ENCODE results near the gene NHS.
"Not testable (repeated sequence)": the region's sequence is repeated elsewhere in the genome, so short reads cannot be mapped to it uniquely, and the experiment has no call there.

The NHS gene

DNA sequence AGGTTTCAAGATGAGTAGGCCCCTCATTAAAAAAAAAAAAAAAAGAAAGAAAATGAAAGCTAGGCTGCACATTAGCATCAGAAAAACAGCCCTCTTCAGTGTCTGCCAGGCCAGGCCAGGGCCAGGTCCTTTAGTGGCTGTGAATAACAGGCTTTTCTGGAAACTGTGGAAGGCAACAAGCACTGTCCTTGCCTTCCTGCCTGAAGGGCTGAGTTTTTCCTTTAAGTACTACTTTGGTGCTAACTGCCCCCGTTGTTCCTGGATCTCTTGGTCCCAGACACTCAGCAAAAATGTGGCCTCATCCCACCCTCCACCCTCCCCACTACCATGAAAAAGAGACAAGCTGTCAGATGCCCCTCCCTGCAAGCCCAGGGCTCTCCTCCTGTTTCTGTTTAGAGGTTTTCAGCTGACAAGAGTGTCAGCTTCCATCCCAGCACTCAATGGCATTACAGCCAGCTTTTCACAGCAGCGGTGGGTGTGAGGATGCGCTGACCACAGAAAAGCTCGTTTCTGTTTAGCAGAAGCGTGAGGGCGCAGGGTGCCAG lies 174.2 kb downstream of the NHS start:
- DNase-seq (ENCODE audit: low read depth) = no peak

DNA sequence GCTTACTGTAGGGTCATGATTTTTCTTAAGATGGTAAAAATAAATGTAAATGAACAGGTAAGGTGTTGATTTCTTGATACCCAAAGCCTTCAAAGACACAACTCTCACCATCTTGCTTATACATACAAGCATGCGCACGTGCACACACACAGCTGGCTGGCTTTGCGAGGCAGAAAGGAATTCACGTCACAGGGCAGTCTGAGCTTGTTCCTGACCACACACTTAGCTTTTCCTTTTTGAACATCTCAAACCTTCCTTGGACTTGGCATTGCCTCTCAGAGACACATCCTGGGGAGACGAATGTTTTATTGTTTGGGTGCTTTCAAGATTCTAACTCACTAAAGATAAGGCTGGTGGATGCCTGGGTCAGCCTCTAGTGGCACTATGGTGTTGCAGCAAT lies 175.0 kb downstream of the NHS start:
- DNase-seq (ENCODE audit: low read depth) = no peak

GRCh38 chrX:17552044-17552650 lies 177.1 kb downstream of the NHS start:
- no peak for DNase-seq (ENCODE audit: low read depth)

DNA sequence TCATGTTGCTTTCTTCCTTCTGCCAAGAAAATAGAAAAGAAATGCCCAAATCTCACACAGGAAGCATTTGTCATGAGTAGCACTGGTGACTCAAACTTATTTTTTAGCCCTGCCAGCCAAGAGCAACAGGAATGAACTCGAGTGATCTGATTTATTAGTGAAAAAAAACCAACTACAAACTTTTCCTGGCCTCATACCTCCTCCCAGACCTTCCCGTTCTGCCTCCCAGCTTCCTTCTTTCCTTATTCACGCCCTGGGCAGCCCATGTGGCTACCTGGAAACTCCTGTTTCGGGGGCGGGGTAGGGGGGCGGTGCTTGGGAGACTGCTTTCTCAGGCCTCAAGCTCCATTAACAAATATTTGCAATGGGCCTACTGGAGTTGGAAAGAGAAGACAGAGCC lies 178.5 kb downstream of the NHS start:
- DNase-seq (ENCODE audit: low read depth) = no peak

- DNase-seq (ENCODE audit: low read depth) = no peak
Observed at GRCh38 chrX:17553961-17554482, 179.0 kb downstream of the NHS start.

DNA sequence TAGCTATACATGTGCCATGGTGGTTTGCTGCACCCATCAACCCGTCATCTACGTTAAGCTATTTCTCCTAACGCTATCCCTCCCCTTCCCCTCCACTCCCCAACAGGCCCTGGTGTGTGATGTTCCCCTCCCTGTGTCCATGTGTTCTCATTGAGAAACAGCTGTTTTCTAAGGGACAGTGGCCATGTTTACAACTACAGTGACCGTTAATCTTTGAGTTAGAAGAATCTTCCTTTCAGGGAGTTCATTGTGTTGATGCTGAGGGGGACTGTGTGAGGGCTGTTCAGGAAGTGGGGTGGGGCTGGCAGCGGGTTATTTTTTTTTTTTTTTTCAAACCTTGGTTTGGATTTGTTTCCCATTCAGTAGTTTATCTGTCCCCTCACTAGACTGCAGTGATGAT lies 179.9 kb downstream of the NHS start:
- no peak for DNase-seq (ENCODE audit: low read depth)

- no peak for DNase-seq (ENCODE audit: low read depth)
Observed at GRCh38 chrX:17555846-17556245, 180.8 kb downstream of the NHS start.

DNA sequence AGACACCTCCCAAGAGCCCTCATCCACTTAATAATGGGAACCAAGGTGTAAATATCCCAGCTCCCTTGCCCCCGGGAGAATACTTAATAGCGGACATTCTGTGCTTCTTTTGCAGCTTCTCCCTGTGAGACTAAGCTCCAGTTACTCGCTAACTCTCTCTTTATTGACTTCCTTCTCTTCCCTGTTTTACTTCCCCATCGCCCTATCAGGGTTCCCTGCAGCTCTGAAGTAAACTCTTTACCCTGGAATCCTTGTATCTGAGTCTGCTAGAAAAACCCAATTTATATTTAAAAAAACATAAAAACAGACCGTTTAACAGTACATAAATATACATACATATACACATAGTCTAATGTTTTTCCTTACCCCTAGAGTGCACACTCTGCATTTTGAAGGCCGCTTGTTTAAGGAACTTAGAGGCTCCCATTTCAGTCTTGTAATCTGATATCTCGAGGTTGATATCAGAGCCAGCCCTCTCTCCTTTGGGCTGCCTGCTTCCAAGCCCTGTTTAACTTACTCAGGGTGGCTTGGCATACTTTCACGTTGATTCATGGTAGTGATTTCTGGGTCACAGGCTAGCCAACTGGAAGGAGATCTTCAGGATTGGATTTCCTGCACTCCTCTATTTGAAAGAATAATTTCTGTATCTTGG lies 184.9 kb downstream of the NHS start:
- no peak for DNase-seq (ENCODE audit: low read depth)

- no peak for DNase-seq (ENCODE audit: low read depth)
Observed at GRCh38 chrX:17560385-17560784, 185.4 kb downstream of the NHS start.

- DNase-seq (ENCODE audit: low read depth) = no peak
Observed at GRCh38 chrX:17563076-17563475, 188.1 kb downstream of the NHS start.

DNA sequence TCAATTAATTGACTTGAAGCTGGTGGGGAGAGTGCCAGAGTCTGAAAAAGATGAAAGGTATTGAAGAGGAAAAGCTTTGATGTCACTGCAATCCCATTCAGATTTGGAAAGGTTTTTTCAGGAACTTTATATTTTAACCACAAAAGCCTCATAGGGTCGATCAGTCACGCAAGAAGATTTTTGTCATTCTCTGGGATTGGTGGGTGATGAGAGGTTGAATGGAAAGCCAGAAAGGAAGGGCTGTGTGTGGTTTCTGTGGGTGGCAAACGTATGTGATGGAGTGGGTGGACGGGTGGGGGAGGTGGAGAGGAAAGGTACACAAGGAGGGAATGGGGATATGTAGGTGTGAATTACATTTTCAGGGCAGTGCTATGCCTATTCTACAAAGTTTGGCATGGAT lies 188.5 kb downstream of the NHS start:
- no peak for DNase-seq (ENCODE audit: low read depth)

GRCh38 chrX:17564689-17565409 lies 189.8 kb downstream of the NHS start:
- DNase-seq (ENCODE audit: low read depth) = no peak

- DNase-seq (ENCODE audit: low read depth) = no peak
Observed at GRCh38 chrX:17566740-17567139, 191.7 kb downstream of the NHS start.

DNA sequence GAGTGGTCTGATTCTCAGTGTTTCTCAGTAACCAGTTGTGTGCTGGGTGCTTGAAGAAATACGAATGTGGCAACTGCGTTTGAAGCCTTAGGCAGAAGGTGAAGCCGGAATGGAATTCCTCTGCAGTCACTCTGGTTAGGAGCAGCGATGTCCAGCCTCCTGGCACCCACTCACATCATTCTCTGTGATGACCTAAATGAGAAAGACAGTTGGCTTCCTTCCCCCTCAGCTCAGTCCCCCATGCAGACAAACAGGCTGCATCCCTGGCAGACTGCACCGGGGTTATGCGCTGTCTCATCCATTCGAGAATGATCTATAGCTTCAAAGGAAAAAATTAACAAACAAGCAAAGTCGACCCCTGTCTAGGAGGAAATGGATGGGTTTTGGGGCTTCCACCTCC lies 192.2 kb downstream of the NHS start:
- DNase-seq (ENCODE audit: low read depth) = no peak

- DNase-seq (ENCODE audit: low read depth) = no peak
Observed at GRCh38 chrX:17567821-17568220, 192.8 kb downstream of the NHS start.

DNA sequence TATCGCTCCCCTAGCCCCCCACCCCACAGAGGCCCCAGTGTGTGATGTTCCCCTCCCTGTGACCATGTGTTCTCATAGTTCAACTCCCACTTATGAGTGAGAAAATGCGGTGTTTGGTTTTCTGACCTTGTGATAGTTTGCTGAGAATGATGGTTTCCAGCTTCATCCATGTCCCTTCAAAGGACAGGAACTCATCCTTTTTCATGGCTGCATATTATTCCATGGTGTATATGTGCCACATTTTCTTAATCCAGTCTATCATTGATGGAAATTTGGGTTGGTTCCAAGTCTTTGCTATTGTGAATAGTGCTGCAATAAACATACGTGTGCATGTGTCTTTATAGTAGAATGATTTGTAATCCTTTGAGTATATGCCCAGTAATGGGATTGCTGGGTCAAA lies 193.8 kb downstream of the NHS start:
- DNase-seq (ENCODE audit: low read depth) = not testable (repeated sequence)

GRCh38 chrX:17579026-17579425 lies 204.0 kb downstream of the NHS start:
- no peak for DNase-seq (ENCODE audit: low read depth)

DNA sequence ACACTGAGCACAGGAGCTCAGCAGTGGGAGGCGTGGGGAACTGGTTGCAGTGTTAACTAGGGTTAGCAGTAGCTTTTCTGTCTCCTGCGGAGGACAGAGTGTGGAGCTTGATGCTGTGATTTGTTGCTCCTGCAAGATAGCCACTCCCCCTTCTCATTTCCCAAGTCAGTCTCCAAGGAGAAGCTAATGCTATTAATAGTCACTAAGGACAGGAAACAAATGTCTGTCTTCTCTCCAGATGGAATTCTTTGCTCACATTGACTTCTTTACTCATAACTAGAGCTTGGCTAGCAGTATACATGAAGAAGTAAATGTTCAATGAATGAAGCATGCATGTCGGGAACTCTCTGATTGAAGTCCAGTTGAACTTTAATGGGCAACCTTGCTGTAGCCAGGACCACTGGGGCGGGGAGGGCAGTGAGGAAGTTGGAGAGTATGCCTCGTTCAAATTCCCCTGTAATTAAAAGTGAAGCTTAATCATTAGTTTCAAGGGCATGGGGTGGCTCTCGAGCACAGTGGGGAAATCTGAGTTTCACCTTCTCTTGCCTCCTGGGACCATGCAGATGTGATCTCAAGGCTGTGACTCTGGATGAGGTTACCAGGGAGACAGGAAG lies 205.6 kb downstream of the NHS start:
- DNase-seq (ENCODE audit: low read depth) = no peak

GRCh38 chrX:17581641-17582040 lies 206.6 kb downstream of the NHS start:
- no peak for DNase-seq (ENCODE audit: low read depth)

DNA sequence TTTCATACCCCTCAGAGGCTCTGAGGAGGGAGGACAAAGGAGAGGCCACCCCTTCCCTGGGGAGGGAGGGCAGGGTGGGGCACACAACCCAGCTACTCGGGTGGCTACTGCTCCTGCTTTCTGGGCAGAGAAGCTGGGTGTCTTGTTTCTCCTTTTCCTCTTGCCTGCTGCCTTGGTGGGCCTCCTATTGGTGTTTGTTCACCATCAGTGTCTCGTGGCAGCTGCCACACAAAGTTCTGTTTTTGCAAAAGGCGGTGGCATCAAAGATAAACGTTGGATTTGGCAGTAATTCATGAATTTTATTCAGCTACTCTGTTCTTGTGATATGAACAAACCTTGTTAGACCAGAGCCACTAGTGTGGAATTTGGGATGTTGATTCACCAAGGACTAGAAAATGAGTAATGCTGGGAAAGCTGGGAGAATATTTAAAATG lies 209.3 kb downstream of the NHS start:
- no peak for DNase-seq (ENCODE audit: low read depth)

DNA sequence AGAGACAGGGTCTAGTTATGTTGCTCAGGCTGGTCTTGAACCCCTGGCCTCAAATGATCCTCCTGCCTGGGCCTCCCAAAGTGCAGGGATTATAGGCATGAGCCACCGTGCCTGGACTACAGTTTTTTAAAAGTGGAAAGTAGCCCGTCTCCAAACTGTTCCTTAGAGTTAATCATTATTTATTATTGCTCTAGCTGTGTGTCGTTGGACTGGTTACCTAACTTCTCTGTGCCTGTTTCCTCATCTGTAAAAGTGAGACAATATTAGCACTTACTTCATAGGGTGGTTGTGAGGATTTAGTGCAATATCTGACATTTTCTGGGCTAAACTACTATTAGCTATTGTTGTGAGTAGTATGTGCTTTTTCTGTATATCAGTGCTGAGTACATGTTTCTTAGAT lies 210.0 kb downstream of the NHS start:
- no peak for DNase-seq (ENCODE audit: low read depth)

- no peak for DNase-seq (ENCODE audit: low read depth)
Observed at GRCh38 chrX:17587366-17587765, 212.4 kb downstream of the NHS start.

DNA sequence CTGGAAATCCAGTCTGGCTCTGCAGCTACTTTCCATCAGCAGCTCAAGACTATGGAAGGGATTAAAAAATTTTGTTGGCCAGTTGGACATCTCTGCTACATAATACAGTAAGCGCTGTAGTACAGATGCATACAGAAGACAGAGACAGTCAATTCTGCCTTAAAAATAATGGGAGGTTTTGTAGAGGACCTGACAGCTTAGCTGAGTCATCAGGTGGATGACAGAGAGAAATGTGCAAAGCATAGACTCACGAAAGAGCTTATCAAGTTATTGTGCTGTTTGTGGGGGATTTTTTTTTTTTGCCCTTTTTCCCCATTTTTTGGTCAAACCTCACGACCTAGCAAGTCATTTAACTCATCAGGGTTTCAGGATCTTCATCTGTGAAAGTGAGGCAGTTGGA lies 213.3 kb downstream of the NHS start:
- no peak for DNase-seq (ENCODE audit: low read depth)
